ENCODE data around the gene RPL26.
A peak's percentile ranks its signal among the peaks of the same experiment; 100 is the strongest.
"Not testable (repeated sequence)": the region's sequence is repeated elsewhere in the genome, so short reads cannot be mapped to it uniquely, and the experiment has no call there.

RPL26 gene

GRCh38 chr17:8365143-8365542, 17.9 kb downstream of the RPL26 start:
- DNase-seq (ENCODE audit: low spot score) = no peak

DNA sequence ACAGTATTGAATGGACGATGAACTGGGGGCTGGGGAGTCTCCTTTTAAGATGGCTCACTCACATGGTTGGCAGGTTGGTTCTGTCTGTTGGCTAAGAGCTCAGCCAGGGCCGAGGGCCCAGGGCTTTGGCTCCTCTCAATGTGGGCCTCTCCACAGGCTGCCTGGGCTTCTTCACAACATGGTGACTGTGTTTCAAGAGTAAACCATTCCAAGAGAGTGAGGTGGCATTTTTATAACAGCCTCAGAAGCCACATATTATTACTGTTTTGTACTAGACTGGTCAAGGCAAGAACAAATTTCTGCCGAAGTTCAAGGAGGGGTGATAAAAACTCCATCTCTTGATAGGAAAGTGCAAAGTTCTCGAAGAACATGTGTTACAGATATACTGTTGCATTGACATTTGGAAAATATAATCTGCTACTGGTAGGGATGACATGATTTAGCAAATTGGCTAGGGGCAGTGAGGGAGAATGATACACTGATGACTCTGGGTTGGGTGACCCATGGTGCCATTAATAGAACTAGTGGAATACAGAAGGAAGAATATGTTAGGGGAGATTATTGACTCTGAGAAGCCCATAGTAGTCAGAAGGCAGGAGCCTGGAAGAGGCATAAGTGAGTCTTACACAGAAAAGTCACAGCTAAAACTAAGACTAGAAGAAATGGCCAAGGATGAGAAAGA, 20.2 kb downstream of the RPL26 start:
- peak; percentile 43 for DNase-seq (ENCODE audit: low spot score)

- DNase-seq (ENCODE audit: low spot score) = no peak
These were observed 22.2 kb downstream of the RPL26 start for GRCh38 chr17:8360751-8361150.

GRCh38 chr17:8360260-8360659, 22.7 kb downstream of the RPL26 start:
- DNase-seq (ENCODE audit: low spot score) = no peak

GRCh38 chr17:8359769-8360168, 23.2 kb downstream of the RPL26 start:
- peak; percentile 64 for DNase-seq (ENCODE audit: low spot score)

DNA sequence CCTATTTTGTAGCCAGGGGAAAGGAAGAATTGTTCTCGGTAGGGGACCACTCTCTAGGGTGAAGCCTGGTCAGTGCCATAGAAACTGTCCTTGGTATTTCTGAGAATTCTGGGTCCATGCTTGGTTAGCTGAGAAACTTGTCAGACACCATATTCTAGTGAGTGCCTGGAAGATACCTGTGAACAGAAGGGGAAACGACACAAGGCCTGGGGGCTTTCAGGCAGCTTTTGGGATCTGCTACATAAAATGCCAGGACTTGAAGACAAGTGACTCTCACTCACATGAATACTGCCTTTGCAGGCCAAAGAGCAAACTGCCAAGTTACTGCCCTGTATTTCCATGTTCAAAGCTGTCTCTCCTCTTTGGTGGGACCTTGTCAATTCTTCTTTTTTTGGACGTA, 25.1 kb downstream of the RPL26 start:
- DNase-seq (ENCODE audit: low spot score) = no peak

DNA sequence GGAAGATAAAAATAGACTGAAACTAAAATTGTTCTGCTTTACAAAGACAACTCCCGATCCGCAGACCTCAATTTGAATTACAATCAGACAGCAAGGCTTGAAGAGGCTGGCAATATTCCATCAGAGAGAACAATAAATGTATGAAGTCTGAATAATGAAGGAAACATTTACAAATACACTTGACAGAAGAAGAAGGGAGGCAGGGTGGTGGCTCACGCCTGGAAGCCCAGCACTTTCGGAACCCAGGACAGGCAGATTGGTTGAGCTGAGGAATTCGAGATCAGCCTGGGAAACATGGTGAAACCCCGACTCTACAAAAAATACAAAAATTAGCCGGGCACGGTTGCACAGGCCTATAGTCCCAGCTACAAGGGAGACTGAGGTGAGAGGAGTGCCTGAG, 28.8 kb downstream of the RPL26 start:
- DNase-seq (ENCODE audit: low spot score) = no peak

- DNase-seq (ENCODE audit: low spot score) = no peak
These were observed 29.3 kb downstream of the RPL26 start for GRCh38 chr17:8353736-8354135.

DNA sequence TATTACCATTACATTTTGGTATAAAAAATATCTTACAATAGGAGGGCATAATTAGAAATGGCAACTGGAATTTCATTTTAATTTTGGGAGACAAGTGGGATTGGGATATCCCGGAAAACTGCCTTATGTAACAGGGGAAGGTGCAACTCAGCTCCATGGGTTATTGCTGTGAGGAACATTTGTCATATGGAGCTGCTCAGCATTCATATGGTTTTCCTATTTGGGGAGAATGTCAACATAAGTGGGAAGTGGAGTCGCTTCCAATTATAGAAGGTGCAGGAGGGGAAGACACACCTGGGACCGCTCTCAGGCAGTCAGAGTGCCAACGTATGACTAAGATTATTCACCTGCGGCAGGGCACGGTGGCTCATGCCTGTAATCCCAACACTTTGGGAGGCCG, 32.7 kb downstream of the RPL26 start:
- no peak for DNase-seq (ENCODE audit: low spot score)

DNA sequence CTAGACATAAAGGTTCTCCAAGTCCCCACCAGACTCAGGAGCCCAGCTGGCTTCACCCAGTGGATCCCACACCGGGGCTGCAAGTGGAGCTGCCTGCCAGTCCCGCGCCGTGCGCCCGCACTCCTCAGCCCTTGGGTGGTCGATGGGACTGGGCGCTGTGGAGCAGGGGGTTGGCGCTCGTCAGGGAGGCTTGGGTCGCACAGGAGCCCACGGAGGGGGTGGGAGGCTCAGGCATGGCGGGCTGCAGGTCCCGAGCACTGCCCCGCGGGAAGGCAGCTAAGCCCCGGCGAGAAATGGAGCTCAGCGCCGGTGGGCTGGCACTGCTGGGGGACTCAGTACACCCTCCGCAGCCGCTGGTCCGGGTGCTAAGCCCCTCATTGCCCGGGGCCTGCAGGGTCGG, 36.0 kb downstream of the RPL26 start:
- not testable (repeated sequence) for DNase-seq (ENCODE audit: low spot score)

DNA sequence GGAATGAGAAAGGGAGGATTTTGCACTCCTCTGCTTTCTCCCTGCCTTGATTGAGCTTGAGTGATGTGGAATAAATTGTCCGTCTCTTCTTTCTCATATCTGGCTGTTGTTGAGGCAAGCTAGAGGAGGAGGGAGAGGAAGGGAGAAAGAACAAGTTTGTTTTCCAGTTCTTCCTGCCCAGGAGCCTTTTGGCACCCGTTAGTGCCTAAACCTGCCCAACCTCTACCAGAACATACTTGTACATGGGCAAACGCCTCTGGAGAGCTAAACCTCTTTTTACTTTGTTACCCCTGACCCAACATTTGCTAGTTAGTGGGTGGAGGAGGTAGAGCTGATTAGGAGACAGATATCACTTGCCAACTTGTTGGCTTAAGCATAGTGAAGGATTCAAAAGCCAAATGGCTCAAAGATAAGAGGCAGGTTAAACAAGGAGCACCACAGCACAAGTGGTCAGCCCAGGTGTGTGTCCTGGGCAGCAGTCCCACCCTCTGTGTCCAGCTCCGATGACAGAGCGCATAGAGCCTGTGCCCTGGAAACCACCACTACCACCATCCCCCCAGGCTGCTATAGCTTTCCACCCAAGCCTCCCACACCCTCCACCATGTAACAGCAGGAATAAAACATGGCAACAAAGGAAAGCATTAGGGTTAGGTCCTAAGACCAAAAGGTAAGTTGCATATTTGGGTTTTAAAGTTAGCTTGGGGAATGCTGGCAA, 36.9 kb downstream of the RPL26 start:
- no peak for DNase-seq (ENCODE audit: low spot score)

DNA sequence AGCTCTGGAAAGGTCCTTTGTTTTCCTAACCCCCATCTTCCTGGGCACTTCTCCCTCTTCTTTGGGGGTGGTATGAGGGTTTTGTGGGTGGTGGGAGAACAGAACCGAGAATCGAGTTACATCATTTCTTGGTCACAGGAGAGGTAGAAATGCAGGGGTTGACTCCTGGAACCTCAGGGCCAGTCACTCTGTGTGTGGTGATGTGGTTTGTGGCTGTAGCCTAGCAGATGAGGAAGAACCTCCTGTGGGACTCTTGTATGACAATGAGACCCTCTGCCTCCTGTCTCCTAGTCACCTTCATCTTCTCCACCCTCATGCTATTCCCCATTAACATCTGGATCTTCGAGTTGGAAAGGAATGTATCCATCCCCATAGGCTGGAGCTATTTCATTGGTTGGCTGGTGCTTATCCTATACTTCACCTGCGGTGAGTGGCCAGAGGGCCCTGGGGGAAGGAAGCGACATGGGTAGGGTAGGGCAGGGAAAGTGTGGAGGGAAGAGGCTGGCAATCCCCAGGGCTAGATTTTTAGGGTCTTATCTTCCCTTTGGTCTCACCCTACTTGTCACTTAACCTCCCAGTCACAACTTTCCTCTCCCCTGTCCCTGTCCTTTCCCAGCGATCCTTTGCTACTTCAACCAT, 37.8 kb downstream of the RPL26 start:
- no peak for DNase-seq (ENCODE audit: low spot score)

DNA sequence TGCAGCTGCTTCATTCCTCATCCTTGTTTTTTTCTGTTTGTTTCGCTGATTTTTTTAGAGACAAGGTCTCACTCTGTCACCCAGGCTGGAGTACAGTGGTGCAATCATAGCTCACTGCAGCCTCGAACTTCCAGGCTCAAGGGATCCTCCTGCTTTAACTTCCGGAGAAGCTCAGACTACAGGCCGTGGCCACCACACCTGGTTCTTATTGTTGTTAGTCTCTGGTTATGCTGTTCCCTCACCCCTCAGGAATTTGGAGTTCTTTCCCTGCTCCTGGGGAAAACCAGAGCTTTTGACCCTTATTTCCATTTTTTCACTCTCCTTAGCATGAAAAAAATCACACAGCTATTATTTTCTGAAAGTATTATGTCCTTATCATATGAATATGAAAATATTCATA, 41.5 kb downstream of the RPL26 start:
- no peak for DNase-seq (ENCODE audit: low spot score)

GRCh38 chr17:8339540-8339939, 43.5 kb downstream of the RPL26 start, which contains the start of gene ODF4:
TSS of gene ODF4 (plus strand) at chr17:8339840. CDS start at chr17:8340052, 212 bp downstream.
- no peak for DNase-seq (ENCODE audit: low spot score)

DNA sequence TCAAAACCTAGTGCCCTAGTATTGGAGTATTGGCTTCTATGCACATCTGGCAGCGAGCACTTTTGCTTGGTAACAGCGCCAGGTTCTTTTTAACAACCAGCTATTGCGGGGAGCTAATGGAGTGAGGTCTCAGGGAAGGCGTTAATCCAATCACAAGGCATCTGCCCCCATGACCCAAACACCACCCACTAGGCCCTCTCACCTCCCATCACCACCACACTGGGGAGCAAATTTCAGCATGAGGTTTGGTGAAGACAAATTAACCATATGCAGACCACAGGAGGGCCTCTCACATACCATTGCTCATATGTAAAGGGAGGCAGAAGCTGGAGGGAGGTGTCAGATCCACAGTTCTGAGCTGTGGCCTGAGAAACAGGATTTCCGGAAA, 44.2 kb downstream of the RPL26 start:
- DNase-seq (ENCODE audit: low spot score) = no peak

DNA sequence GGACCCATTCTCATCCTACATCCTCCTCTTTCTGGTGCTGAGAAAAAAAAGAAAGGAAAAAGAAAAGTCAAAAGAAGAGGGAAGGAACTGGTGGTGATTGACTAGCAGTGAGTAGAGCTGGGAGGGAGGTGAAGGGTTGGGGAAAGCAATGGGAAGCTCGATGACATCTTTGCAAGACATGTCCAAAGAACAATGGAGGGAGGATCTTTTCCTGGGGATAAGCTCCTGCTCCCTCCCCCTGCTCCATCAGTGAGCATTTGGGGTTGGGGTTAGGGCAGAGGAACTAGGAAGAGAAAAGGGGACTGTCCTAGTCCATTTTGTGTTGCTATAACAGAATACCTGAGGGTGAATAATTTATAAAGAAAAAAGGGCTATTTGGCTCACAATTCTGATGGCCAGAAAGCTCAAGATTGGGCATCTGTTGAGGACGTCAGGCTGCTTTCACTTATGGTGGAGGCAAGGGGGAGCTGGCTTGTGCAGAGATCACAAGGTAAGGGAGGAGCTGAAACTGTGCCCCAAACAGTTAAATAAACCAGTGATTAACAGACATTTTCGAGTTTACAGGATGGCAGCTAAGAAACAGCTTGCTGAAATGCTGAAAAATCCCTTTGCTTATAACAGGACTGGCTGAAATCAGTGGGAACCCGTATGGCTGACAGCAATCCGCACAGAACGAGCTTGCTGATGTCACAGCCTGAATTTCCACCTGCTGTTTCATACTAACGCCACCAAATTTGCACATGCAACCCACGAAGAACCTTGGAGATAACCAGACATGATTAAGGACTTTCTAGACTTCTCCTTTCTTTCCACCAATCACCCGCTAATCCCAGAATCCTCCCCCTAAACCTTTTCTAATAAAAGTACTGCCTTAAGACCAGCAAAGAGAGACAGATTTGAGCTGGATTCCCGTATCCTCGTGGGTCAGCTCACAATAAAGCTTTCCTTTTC, 44.9 kb downstream of the RPL26 start:
- no peak for DNase-seq (ENCODE audit: low spot score)

DNA sequence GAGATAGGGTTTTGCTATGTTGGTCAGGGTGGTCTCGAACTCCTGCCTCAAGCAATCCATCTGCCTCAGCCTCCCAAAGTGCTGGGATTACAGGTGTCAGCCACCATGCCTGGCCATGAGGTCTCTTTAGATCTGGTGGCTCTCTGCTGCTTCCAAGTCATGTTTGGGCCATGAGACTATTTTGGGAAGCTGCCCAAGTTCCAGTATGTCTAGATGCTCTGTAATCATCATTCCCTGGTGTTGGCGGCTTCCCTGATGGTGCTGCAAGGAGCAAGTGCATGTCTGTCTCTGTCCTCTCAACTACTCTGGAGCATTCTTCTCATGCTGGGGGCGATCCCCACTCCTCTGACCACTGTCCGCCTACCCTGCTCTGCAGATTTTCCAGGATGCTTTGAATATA, 49.7 kb downstream of the RPL26 start:
- DNase-seq (ENCODE audit: low spot score) = no peak

DNA sequence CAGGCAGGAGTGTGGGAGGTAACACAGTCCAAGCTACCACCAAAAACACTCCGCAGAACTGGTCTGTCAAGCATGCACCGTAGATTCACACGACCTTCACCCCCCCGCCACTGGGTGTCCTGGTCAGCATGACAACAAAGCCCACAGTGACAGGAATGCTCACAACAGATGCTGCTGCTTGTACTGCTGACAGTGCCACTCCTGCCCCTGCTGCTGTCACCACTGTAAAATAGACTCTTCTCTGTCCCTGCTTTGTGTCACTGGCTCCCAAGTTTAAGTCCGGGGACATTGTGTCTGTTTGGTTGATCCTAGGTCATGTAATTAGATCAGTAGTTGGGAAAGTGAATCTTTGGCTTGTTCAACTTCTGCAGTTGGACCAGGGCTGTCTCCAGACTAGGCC, 50.3 kb downstream of the RPL26 start:
- DNase-seq (ENCODE audit: low spot score) = peak; percentile 18

DNA sequence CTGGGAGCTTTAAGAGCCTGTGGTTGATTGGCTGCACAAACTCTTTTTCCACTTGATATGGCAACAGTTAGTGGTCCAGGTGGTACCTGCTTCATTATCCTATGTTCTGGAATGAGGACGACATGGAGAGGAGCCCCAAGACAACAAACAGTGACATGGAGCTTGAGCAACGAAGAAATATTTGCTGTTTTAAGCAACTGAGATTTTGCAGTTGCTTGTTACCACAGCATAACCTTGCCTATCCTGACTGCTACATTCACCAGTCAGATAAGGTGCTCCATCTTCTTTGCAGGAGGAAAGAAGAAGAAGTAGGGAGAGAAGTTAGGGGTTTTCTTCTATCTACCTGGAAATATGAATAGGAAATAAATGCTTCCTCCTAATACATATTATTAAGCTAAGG, 50.9 kb downstream of the RPL26 start:
- no peak for DNase-seq (ENCODE audit: low spot score)
